ENCODE data around the gene NADSYN1. TPM values are rescaled to one million over a fixed set of nuclear protein-coding genes. Genes with fewer than 3 reads are reported as not detected.

NADSYN1 gene
- total RNA-seq, 1 experiment from 2014 or later: 45.1 TPM

GRCh38 chr11:71438650-71439049 lies 14.4 kb upstream of the NADSYN1 start:
- POLR2A ChIA-PET: no interaction called here
- ATAC-seq: no peak
- no peaks in the 10 kb centered on the region for H3K4me1 Mint-ChIP-seq
- TF ChIP-seq ZNF532 (CRISPR knock-in tag; IDR thresholded peaks at IDR 0.05; ENCODE audit: borderline replicate concordance) (no peak), HMGA2 (CRISPR knock-in tag; IDR thresholded peaks at IDR 0.05) (no peak), ETV6 (CRISPR knock-in tag; IDR thresholded peaks at IDR 0.05) (no peak), CTCF (IDR thresholded peaks at IDR 0.05) (no peak), ZNF232 (CRISPR knock-in tag; IDR thresholded peaks at IDR 0.05) (no peak), E2F5 (CRISPR knock-in tag; IDR thresholded peaks at IDR 0.05) (no peak), TCF7 (CRISPR knock-in tag; IDR thresholded peaks at IDR 0.05; ENCODE audit: low read depth) (no peak)
- DNase-seq (ENCODE audit: low spot score): no peak
- H3K9me3 Mint-ChIP-seq: no peaks in the 10 kb centered on the region
- no peak overlapping the region for H3K4me3 Mint-ChIP-seq
- H3K27me3 Mint-ChIP-seq (ENCODE audit: low read depth): no peaks in the 10 kb centered on the region
- H3K36me3 Mint-ChIP-seq: peaks cover 67% of the 10 kb centered on the region
- no peak overlapping the region for H3K27ac Mint-ChIP-seq
- CTCF ChIA-PET: interaction anchor here (1.7 kb wide), 1 partner anchor 14 kb away, joined by 6 read pairs; the partner anchor contains the start of gene NADSYN1

GRCh38 chr11:71440021-71440755 lies 12.8 kb upstream of the NADSYN1 start:
- Mint-ChIP-seq H3K27me3 (ENCODE audit: low read depth) (no peaks in the 10 kb centered on the region), H3K36me3 (peaks cover 76% of the 10 kb centered on the region), H3K4me3 (no peak overlapping the region), H3K27ac (no peak overlapping the region), H3K4me1 (no peaks in the 10 kb centered on the region), H3K9me3 (no peaks in the 10 kb centered on the region)
- no peak for DNase-seq (ENCODE audit: low spot score)
- ChIA-PET CTCF (no interaction called here), POLR2A (no interaction called here)
- no peak for TF ChIP-seq ZNF219 (CRISPR knock-in tag; IDR thresholded peaks at IDR 0.05; ENCODE audit: borderline replicate concordance)
- TF ChIP-seq ZNF232 (CRISPR knock-in tag; IDR thresholded peaks at IDR 0.05): no peak
- no peak for TF ChIP-seq ZNF512 (CRISPR knock-in tag; IDR thresholded peaks at IDR 0.05; ENCODE audit: borderline replicate concordance)
- TF ChIP-seq ZNF416 (CRISPR knock-in tag; IDR thresholded peaks at IDR 0.05): no peak
- no peak for TF ChIP-seq ESRRA (CRISPR knock-in tag; IDR thresholded peaks at IDR 0.05; ENCODE audit: borderline replicate concordance)
- ATAC-seq: no peak

- CTCF ChIA-PET: no interaction called here
- peaks cover 6% of the 10 kb centered on the region for H3K9me3 Mint-ChIP-seq
- DNase-seq (ENCODE audit: low spot score) (no peak), ATAC-seq (no peak)
- peaks cover 6% of the 10 kb centered on the region for H3K4me1 Mint-ChIP-seq
- H3K36me3 Mint-ChIP-seq: peaks cover 79% of the 10 kb centered on the region
- no peak overlapping the region for H3K4me3 Mint-ChIP-seq
- no peak overlapping the region for H3K27ac Mint-ChIP-seq
- H3K27me3 Mint-ChIP-seq (ENCODE audit: low read depth): no peaks in the 10 kb centered on the region
- POLR2A ChIA-PET: no interaction called here
- TF ChIP-seq HMGXB4 (CRISPR knock-in tag; IDR thresholded peaks at IDR 0.05): no peak
- TF ChIP-seq FOXK1 (CRISPR knock-in tag; IDR thresholded peaks at IDR 0.05): no peak
- no peak for TF ChIP-seq OVOL2 (CRISPR knock-in tag; IDR thresholded peaks at IDR 0.05; ENCODE audit: borderline replicate concordance)
- TF ChIP-seq ZNF423 (CRISPR knock-in tag; IDR thresholded peaks at IDR 0.05): no peak
- TF ChIP-seq PRDM15 (CRISPR knock-in tag; IDR thresholded peaks at IDR 0.05): no peak
- TF ChIP-seq NFYB (CRISPR knock-in tag; conservative IDR thresholded peaks at IDR 0.05; ENCODE audit: low read depth): no peak
- TF ChIP-seq SMAD4 (CRISPR knock-in tag; IDR thresholded peaks at IDR 0.05): no peak
Measured at GRCh38 chr11:71441251-71441650, 11.8 kb upstream of the NADSYN1 start.

Measured in WTC11 (cell line).